Ectodermal cell (in vitro differentiated cells): Measurements from ENCODE around the gene B4GAT1.

Experiments used
- H3K27ac ChIP-seq: 2 replicates; pipeline ENCODE4 v1.7.0; 2013; ENCODE audit warnings: mild to moderate bottlenecking, low read depth, low read length; ENCODE audit not compliant: insufficient read depth, poor library complexity, severe bottlenecking
- H3K27me3 ChIP-seq: 2 replicates; pipeline ENCODE4 v1.7.0; 2013; ENCODE audit warnings: mild to moderate bottlenecking, low read length; ENCODE audit not compliant: insufficient read depth, control insufficient read depth, poor library complexity, severe bottlenecking
- H3K36me3 ChIP-seq: one replicate; pipeline ENCODE4 v1.7.0; 2013; ENCODE audit warnings: low read length; ENCODE audit not compliant: control insufficient read depth, insufficient read depth
- H3K4me1 ChIP-seq: one replicate; pipeline ENCODE4 v1.7.0; 2013; ENCODE audit warnings: low read length; ENCODE audit not compliant: control insufficient read depth, insufficient read depth
- H3K4me3 ChIP-seq: 2 replicates; pipeline ENCODE4 v1.7.0; 2013; ENCODE audit warnings: low read depth, low read length, control low read depth; ENCODE audit not compliant: insufficient read depth
- H3K9me3 ChIP-seq: 2 replicates; pipeline ENCODE4 v1.7.0; 2013; ENCODE audit warnings: mild to moderate bottlenecking, low read length, moderate library complexity; ENCODE audit not compliant: control insufficient read depth
- WGBS, 2 experiments: methylation state at CpG; one replicate each; pipeline ENCODE4 v1.1.7; 2013; ENCODE audit warnings: missing lambda C conversion rate in 2 of 2; 5-methylcytosine and 5-hydroxymethylcytosine counted together

Gene B4GAT1

GRCh38 chr11:66344550-66345315 is 2.7 kb downstream of the B4GAT1 start, which contains the start of gene BRMS1:
Gene BRMS1, minus strand, starts transcription at chr11:66345104. Its CDS starts 2,870 bp downstream, at chr11:66342234.
- H3K27me3 ChIP-seq: no peaks in the 10 kb centered on the region

DNA sequence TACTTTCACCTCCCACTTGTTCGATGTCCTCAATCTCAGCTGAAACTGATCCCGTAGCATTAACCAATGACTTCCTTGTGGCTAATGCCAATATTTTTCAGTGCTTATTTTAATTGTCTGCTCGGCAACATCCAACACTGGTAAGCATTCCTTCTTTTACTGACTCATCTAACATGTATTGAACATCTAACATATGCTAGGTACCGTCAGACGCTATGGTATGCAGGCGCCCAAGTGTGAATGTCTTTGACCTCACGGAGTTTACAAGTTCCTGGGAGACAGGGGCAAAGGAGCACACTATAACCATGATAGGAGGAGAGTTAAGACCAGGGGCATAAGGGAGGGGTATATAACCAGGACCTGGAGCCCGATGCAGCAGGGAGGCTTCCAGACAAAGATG is 4.3 kb downstream of the B4GAT1 start:
- Histone ChIP-seq H3K27ac (no peak overlapping the region), H3K36me3 (peaks cover 8% of the 10 kb centered on the region), H3K4me1 (peaks cover 16% of the 10 kb centered on the region), H3K4me3 (no peak overlapping the region), H3K27me3 (no peaks in the 10 kb centered on the region), H3K9me3 (no peaks in the 10 kb centered on the region)
- 95 to 96% methylated on average over 8 of the region's 8 CpGs for WGBS, 2 experiments

More at GRCh38 chr11:66344550-66345315, 2.7 kb downstream of the B4GAT1 start, which contains the start of gene BRMS1:
- peaks cover 16% of the 10 kb centered on the region for H3K4me1 ChIP-seq
- no peaks in the 10 kb centered on the region for H3K9me3 ChIP-seq
- peaks cover 8% of the 10 kb centered on the region for H3K36me3 ChIP-seq
- peak within 1 kb of the TSS; percentile 56 for H3K4me3 ChIP-seq
- WGBS, 2 experiments: 1% methylated on average over 59 of the region's 59 CpGs
- peak within 1 kb of the TSS; percentile 72 for H3K27ac ChIP-seq

DNA sequence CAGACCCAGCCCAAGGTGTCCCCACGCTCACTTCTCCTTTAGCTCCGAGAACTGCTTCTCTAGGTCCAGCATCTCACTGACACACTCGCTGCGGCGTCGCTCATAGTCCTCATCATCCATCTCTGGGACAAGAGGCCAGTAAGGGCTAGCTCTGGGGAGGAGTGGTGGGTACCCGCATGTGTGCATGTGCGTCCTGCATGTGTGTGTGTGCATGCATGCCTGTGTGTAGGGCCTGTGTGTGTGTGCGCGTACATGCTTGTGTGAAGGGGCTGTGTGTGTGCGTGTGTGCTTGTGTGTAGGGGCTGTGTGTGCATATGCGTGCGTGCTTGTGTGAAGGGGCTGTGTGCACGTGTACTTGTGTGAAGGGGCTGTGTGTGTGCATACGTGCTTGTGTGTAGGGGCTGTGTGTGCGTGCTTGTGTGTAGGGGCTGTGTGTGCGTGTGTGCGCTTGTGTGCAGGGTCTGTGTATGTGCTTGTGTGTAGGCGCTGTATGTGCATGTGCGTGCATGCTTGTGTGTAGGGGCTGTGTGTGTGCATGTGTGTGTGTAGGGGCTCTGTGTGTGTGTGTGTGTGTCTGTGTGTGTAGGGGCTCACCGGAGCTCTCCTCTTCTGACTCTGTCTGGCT is 5.8 kb downstream of the B4GAT1 start:
- Histone ChIP-seq H3K4me3 (no peak overlapping the region), H3K9me3 (no peaks in the 10 kb centered on the region), H3K27me3 (no peaks in the 10 kb centered on the region), H3K36me3 (peaks cover 8% of the 10 kb centered on the region), H3K27ac (no peak overlapping the region), H3K4me1 (peaks cover 22% of the 10 kb centered on the region)
- 95% methylated on average over 20 to 21 of the region's 21 CpGs for WGBS, 2 experiments

DNA sequence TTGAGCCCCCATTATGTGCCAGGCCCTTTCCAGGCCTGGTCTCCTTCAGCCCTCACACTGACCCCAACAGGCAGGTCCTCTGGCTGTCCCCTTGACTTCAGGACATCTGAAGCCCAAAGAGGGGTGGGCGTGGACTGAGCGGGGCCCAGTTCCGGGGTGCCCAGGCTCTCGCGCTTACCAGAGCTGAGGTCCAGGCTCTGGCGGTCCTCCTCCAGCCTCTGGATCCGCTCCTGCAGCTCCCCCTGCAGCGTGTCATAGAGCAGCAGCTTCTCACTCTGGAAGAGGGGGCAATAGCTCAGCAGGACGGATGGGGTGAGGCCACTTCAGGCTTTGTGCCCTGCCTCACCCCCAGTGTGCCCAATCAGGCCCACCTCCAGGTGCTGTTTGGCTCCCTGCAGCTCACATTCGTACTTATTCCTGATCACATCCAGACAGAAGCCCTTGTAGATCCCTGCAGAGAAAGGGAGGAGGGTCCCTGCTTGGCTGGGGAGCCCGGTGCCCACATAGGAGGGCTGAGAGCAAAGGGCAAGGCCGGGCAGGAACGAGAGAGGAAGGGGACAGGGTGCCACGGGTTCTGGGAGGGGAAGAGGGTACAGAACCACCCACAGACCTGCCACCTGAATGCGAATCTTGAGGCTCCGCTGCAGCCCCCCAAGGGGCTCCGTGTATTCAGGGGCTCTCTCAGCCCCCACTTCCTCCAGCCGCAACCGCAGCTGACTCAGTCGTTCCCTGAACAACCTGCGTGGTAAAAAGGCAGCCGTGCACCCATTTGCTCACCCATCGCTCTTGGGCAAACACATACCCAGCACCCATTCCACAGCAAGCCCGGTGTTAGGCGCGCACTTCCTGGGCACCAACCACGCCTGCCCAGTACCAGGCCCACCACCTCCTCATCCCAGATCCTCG is 6.6 kb downstream of the B4GAT1 start:
- 94% methylated on average over 28 of the region's 28 CpGs for WGBS, 2 experiments
- Histone ChIP-seq H3K4me1 (peaks cover 14% of the 10 kb centered on the region), H3K36me3 (peaks cover 8% of the 10 kb centered on the region), H3K9me3 (no peaks in the 10 kb centered on the region), H3K27me3 (no peaks in the 10 kb centered on the region), H3K4me3 (no peak overlapping the region), H3K27ac (no peak overlapping the region)

- peaks cover 8% of the 10 kb centered on the region for H3K36me3 ChIP-seq
- no peaks in the 10 kb centered on the region for H3K9me3 ChIP-seq
- H3K27ac ChIP-seq: no peak overlapping the region
- H3K4me3 ChIP-seq: no peak overlapping the region
- H3K27me3 ChIP-seq: peaks cover 6% of the 10 kb centered on the region
- 80 to 81% methylated on average over 14 of the region's 14 CpGs for WGBS, 2 experiments
- peaks cover 15% of the 10 kb centered on the region for H3K4me1 ChIP-seq
Observed at GRCh38 chr11:66339686-66340483, 7.5 kb downstream of the B4GAT1 start.

DNA sequence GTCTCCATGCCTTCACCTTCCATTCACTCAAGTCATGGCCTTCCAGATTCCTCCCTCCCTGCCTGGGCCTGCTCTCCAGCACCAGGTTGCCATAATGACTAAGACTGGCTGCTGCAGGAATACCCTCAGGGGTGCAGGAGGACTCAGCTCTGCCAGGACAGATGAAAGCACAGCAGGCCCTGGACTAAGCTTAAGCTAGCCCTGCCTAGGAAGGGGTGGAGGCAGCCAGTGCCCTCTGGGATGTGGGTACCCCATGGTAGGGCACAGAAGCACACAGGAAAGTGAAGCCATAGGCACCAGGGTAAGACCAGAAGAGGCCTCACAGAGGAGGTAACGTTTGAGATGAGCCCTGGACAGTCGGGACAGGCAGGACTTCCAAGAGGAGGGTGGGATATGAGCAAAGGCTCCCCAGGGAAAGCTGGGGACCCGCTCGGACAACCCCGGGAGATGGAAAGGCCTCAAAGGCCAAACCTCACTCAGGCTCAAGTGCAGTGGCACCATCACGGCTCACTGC is 8.2 kb downstream of the B4GAT1 start:
- H3K36me3 ChIP-seq: peaks cover 8% of the 10 kb centered on the region
- 88 to 93% methylated on average over 6 of the region's 6 CpGs for WGBS, 2 experiments

GRCh38 chr11:66338276-66339161 is 8.9 kb downstream of the B4GAT1 start:
- H3K27ac ChIP-seq: no peak overlapping the region
- H3K36me3 ChIP-seq: peaks cover 8% of the 10 kb centered on the region
- H3K27me3 ChIP-seq: peaks cover 6% of the 10 kb centered on the region
- no peak overlapping the region for H3K4me3 ChIP-seq
- peaks cover 15% of the 10 kb centered on the region for H3K4me1 ChIP-seq
- H3K9me3 ChIP-seq: no peaks in the 10 kb centered on the region
- 90 to 91% methylated on average over 17 of the region's 17 CpGs for WGBS, 2 experiments

More for the DNA sequence above, 8.2 kb downstream of the B4GAT1 start:
- Histone ChIP-seq H3K27me3 (peaks cover 6% of the 10 kb centered on the region), H3K9me3 (no peaks in the 10 kb centered on the region), H3K4me1 (peaks cover 15% of the 10 kb centered on the region), H3K4me3 (no peak overlapping the region), H3K27ac (no peak overlapping the region)

DNA sequence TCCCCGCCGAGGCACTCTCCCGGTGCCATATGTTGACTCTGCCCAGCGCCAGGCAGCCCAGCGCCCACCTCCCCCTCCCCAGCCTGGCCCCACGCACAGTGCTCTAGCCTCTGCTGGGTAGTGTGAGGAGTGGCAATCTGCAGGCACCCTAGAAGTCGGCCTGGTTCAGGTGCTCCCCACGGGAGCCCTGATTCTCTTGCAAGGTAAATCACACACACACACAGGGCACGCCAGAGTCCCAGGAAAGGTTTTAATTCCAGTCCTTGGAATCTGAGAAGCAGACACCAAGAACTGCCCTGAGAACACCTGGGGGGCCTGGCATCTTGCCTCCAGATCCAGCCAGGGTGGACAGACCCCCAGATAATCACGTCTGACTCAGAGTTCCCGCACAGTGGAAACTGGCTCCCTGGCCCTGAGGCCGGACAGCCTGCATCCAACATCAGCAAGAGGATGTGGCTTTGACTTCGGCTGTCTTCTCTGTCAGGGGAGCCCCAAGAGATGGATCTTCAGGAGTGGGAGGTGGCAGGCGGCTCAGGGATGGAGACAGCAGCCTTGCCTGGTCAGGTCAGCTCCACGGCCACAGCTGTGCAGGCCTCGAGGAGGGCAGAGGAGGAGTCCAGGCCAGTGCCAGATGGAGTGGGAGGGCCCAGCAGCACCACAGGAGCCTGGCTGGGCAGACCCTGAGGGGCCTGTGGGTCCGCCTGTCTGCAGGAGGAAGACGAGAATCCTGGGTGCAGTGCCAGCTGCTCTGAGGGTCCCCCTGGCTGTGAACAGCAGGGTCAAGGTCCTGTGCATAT is 10.1 kb downstream of the B4GAT1 start:
- Histone ChIP-seq H3K36me3 (peaks cover 8% of the 10 kb centered on the region), H3K27ac (peak overlapping the region; percentile 72), H3K9me3 (no peaks in the 10 kb centered on the region), H3K27me3 (peaks cover 6% of the 10 kb centered on the region), H3K4me1 (peaks cover 15% of the 10 kb centered on the region), H3K4me3 (no peak overlapping the region)
- WGBS, 2 experiments: 84 to 85% methylated on average over 18 of the region's 18 CpGs
